H1 (cell line): ENCODE results near the gene HMGXB3. TPM values are rescaled to one million over a fixed set of nuclear protein-coding genes. Genes with fewer than 3 reads are reported as not detected.

Source experiments
- CTCF ChIA-PET: fragments of 300-600 bp; sonication (Branson Sonifier 250); formaldehyde crosslinking; loops from one replicate; lab custom pipeline; 2021; ENCODE audit not compliant: partially characterized antibody; lab: Charles Lee
- POLR2A ChIA-PET: fragments of 300-600 bp; sonication (Branson Sonifier 250); formaldehyde crosslinking; loops from one replicate; lab custom pipeline; 2021; ENCODE audit warnings: inconsistent platforms; ENCODE audit not compliant: partially characterized antibody; lab: Charles Lee
- DNase-seq, 2 experiments: peaks; one replicate each; pipeline versions ENCODE4 v3.0.0 to v3.0.0-alpha.2; 2010 to 2022; ENCODE audit warnings: low spot score in 2 of 2, low read depth in 1 of 2, mixed read lengths in 1 of 2
- FAIRE-seq: peaks from 2 replicates; lab custom pipeline; 2011; peaks lifted over from hg19 to GRCh38; lab: Jason Lieb, UNC
- H2AFZ ChIP-seq: 2 replicates; pipeline ENCODE4 v1.8.1; 2012; ENCODE audit warnings: low read length, inconsistent platforms
- H2AK5ac ChIP-seq: 2 replicates; pipeline ENCODE4 v1.6.1; 2013; ENCODE audit warnings: low read depth, low read length
- H2BK120ac ChIP-seq: replicated peaks from 2 replicates; pipeline ENCODE3; 2013; ENCODE audit warnings: low read depth, low read length, inconsistent platforms
- H2BK12ac ChIP-seq: 2 replicates; pipeline ENCODE4 v1.6.1; 2013; ENCODE audit warnings: low read depth, low read length
- H2BK15ac ChIP-seq: 2 replicates; pipeline ENCODE4 v1.6.1; 2013; ENCODE audit warnings: low read length
- H2BK20ac ChIP-seq: 2 replicates; pipeline ENCODE4 v1.6.1; 2013; ENCODE audit warnings: low read length
- H2BK5ac ChIP-seq: 2 replicates; pipeline ENCODE4 v1.6.1; 2013; ENCODE audit warnings: low read depth, low read length
- H3K14ac ChIP-seq: 2 replicates; pipeline ENCODE4 v1.6.1; 2013; ENCODE audit warnings: inconsistent platforms; ENCODE audit not compliant: insufficient read length
- H3K18ac ChIP-seq: 2 replicates; pipeline ENCODE4 v1.6.1; 2013; ENCODE audit warnings: low read length; ENCODE audit errors: extremely low read depth
- H3K23ac ChIP-seq: 2 replicates; pipeline ENCODE4 v1.6.1; 2013; ENCODE audit warnings: inconsistent platforms; ENCODE audit not compliant: insufficient read length
- H3K23me2 ChIP-seq: 2 replicates; pipeline ENCODE4 v1.6.1; 2013; ENCODE audit warnings: low read depth, low read length
- H3K27ac ChIP-seq: 2 replicates; pipeline ENCODE4 v1.6.1; 2011; ENCODE audit warnings: low read depth, low read length, inconsistent platforms
- H3K27me3 ChIP-seq, 4 experiments: replicated peaks in 1 of 4; 1 replicate in 1 of 4; 2 replicates in 3 of 4; pipeline versions ENCODE4 v1.6.1 to v1.8.1; 2011 to 2013; ENCODE audit warnings: low read length in 3 of 4, mild to moderate bottlenecking in 3 of 4, inconsistent platforms in 2 of 4, mixed read lengths in 2 of 4, moderate library complexity in 1 of 4; ENCODE audit not compliant: control insufficient read depth in 3 of 4, insufficient read depth in 3 of 4; ENCODE audit errors: extremely low read depth in 1 of 4
- H3K36me3 ChIP-seq, 4 experiments: 2 replicates each; pipeline versions ENCODE4 v1.6.1 to v1.8.1; 2011 to 2013; ENCODE audit warnings: mild to moderate bottlenecking in 4 of 4, low read length in 3 of 4, moderate library complexity in 2 of 4, control low read depth in 1 of 4, inconsistent platforms in 1 of 4; ENCODE audit not compliant: insufficient read depth in 4 of 4, control insufficient read depth in 2 of 4
- H3K4ac ChIP-seq: replicated peaks from 2 replicates; pipeline ENCODE3; 2013; ENCODE audit warnings: low read length, low read depth, mixed read lengths, inconsistent platforms; ENCODE audit not compliant: insufficient read length
- H3K4me1 ChIP-seq, 4 experiments: replicated peaks in 1 of 4; 1 replicate in 1 of 4; 2 replicates in 3 of 4; pipeline versions ENCODE4 v1.6.1 to v1.8.1; 2011 to 2013; ENCODE audit warnings: low read length in 3 of 4, inconsistent platforms in 2 of 4, mixed read lengths in 1 of 4; ENCODE audit not compliant: insufficient read depth in 4 of 4, control insufficient read depth in 3 of 4
- H3K4me2 ChIP-seq, 2 experiments: 2 replicates each; pipeline versions ENCODE4 v1.6.1 to v1.8.1; 2011 to 2013; ENCODE audit warnings: low read depth in 2 of 2, low read length in 2 of 2, control low read depth in 1 of 2, inconsistent platforms in 1 of 2, mild to moderate bottlenecking in 1 of 2; ENCODE audit not compliant: insufficient read depth in 1 of 2
- H3K4me3 ChIP-seq, 4 experiments: fragments of 200-600, 300-600 bp in 1 of 4; sonication (generic), shearing (Covaris generic), sonication (Bioruptor Twin) in 1 of 4; 2 replicates each; pipeline versions ENCODE4 v1.5.1 to v1.8.1; 2011 to 2016; ENCODE audit warnings: low read length in 4 of 4, low read depth in 3 of 4, control low read depth in 2 of 4, inconsistent platforms in 2 of 4, mild to moderate bottlenecking in 2 of 4, mixed read lengths in 1 of 4, moderate library complexity in 1 of 4; ENCODE audit not compliant: insufficient read depth in 2 of 4; ENCODE audit errors: extremely low read depth in 1 of 4
- H3K56ac ChIP-seq: replicated peaks from 2 replicates; pipeline ENCODE3; 2013; ENCODE audit warnings: low read depth, mild to moderate bottlenecking, mixed read lengths, low read length, inconsistent platforms; ENCODE audit not compliant: insufficient read length
- H3K79me1 ChIP-seq: 2 replicates; pipeline ENCODE4 v1.6.1; 2013; ENCODE audit warnings: low read depth, low read length, control low read depth
- H3K79me2 ChIP-seq, 2 experiments: 2 replicates each; pipeline versions ENCODE4 v1.6.1 to v1.8.1; 2012 to 2013; ENCODE audit warnings: low read length in 2 of 2, mild to moderate bottlenecking in 2 of 2, inconsistent platforms in 1 of 2; ENCODE audit not compliant: insufficient read depth in 2 of 2, control insufficient read depth in 1 of 2
- H3K9ac ChIP-seq, 4 experiments: replicated peaks in 1 of 4; 1 replicate in 1 of 4; 2 replicates in 3 of 4; pipeline versions ENCODE4 v1.6.1 to v1.8.1; 2011 to 2013; ENCODE audit warnings: low read depth in 3 of 4, low read length in 3 of 4, control low read depth in 2 of 4, mild to moderate bottlenecking in 2 of 4, moderate library complexity in 2 of 4, inconsistent platforms in 1 of 4; ENCODE audit errors: extremely low read depth in 1 of 4
- H3K9me3 ChIP-seq, 2 experiments: 2 replicates each; pipeline versions ENCODE4 v1.6.1 to v1.8.1; 2012 to 2013; ENCODE audit warnings: mild to moderate bottlenecking in 2 of 2, moderate library complexity in 2 of 2, control low read depth in 1 of 2, inconsistent platforms in 1 of 2, low read depth in 1 of 2, low read length in 1 of 2, mixed read lengths in 1 of 2; ENCODE audit not compliant: insufficient read depth in 2 of 2
- H4K20me1 ChIP-seq, 2 experiments: replicated peaks in 1 of 2; 2 replicates each; pipeline versions ENCODE3 to v1.8.1; 2011 to 2013; ENCODE audit warnings: inconsistent platforms in 2 of 2, low read length in 2 of 2, mild to moderate bottlenecking in 1 of 2; ENCODE audit not compliant: insufficient read depth in 2 of 2, control insufficient read depth in 1 of 2
- H4K5ac ChIP-seq: 2 replicates; pipeline ENCODE4 v1.6.1; 2013; ENCODE audit warnings: low read length, low read depth, mixed read lengths, inconsistent platforms; ENCODE audit not compliant: insufficient read length
- H4K8ac ChIP-seq: 2 replicates; pipeline ENCODE4 v1.8.0; 2013; ENCODE audit warnings: mild to moderate bottlenecking, moderate library complexity, low read length, inconsistent platforms; ENCODE audit not compliant: insufficient read depth; ENCODE audit errors: extremely low read depth
- H4K91ac ChIP-seq: replicated peaks from 2 replicates; pipeline ENCODE3; 2013; ENCODE audit warnings: low read length, mixed read lengths, inconsistent platforms; ENCODE audit not compliant: insufficient read length
- CEBPB ChIP-seq: IDR thresholded peaks from 2 replicates; pipeline ENCODE4 v1.6.1; 2012; ENCODE audit warnings: low read depth, low read length
- POLR2AphosphoS5 ChIP-seq: IDR thresholded peaks from 2 replicates; pipeline ENCODE4 v1.6.1; 2011; ENCODE audit warnings: low read depth, low read length
- POU5F1 ChIP-seq: IDR thresholded peaks from 2 replicates; pipeline ENCODE4 v1.6.1; 2011; ENCODE audit warnings: low read depth, mild to moderate bottlenecking, low read length, moderate library complexity
- SP2 ChIP-seq: IDR thresholded peaks from 2 replicates; pipeline ENCODE4 v1.6.1; 2012; ENCODE audit warnings: mild to moderate bottlenecking, low read length, inconsistent platforms
- SP4 ChIP-seq: IDR thresholded peaks from 2 replicates; pipeline ENCODE4 v1.6.1; 2012; ENCODE audit warnings: low read length, inconsistent platforms
- WGBS, 2 experiments: shearing (Covaris generic) in 1 of 2; methylation state at CpG; one replicate each; pipeline versions ENCODE4 v1.1.6 to v1.1.7; 2013 to 2015; ENCODE audit warnings: low lambda C conversion rate in 2 of 2, mixed read lengths in 2 of 2, inconsistent platforms in 1 of 2, low coverage in 1 of 2, missing lambda C conversion rate in 1 of 2; ENCODE audit not compliant: insufficient replicate concordance in 2 of 2, insufficient coverage in 1 of 2, insufficient read length in 1 of 2; ENCODE audit errors: extremely low coverage in 1 of 2, missing lambda C conversion rate in 1 of 2; 5-methylcytosine and 5-hydroxymethylcytosine counted together
- polyA plus RNA-seq, 7 experiments: library from polyadenylated mRNA; depleted of rRNA in 3 of 7; stranded (reverse) in 5 of 7; unstranded in 2 of 7; fragments of >200 nt in 5 of 7; fragments of 200-250 nt in 2 of 7; gene quantifications; 1 replicate in 5 of 7; 2 replicates in 1 of 7; 4 replicates in 1 of 7; pipeline versions ENCODE4 v1.2.1 to v1.2.3, GENCODE V29; 2011 to 2013; ENCODE audit warnings: missing spikeins in 2 of 7, mixed read lengths in 2 of 7
- total RNA-seq: library from RNA; stranded (reverse); fragmentation: NEBNext Ultra II Directional; extraction: Animal tissue kit (Norgen Biotek cat#: 25700); gene quantifications from 2 replicates; pipeline ENCODE4 v1.2.1, GENCODE V29; 2021

HMGXB3 gene
- total and polyA plus RNA-seq, 2 of the 8 experiments (the other 6 are each of a cell fraction or from before 2014, with no cell fraction given), result 26.8 to 28.0 TPM

GRCh38 chr5:150055326-150056074, 55.0 kb downstream of the HMGXB3 start:
- Histone ChIP-seq H3K79me1 (no peaks in the 10 kb centered on the region), H2BK120ac (no peak overlapping the region), H3K14ac (no peak overlapping the region), H3K4me3 (no peak overlapping the region), H3K9me3 (no peaks in the 10 kb centered on the region), H3K4me1 (peaks cover 0 to 6% (median 2%) of the 10 kb centered on the region in 4 experiments; a peak in 4 of 7 replicates), H3K9ac (no peak overlapping the region), H3K79me2 (no peaks in the 10 kb centered on the region), H2BK15ac (no peak overlapping the region), H2AK5ac (no peak overlapping the region), H3K27ac (no peak overlapping the region), H3K4me2 (no peak overlapping the region), H3K27me3 (no peaks in the 10 kb centered on the region; a peak in 2 of 7 replicates), H2AFZ (no peak overlapping the region), H4K8ac (no peak overlapping the region), H2BK12ac (no peak overlapping the region)
- FAIRE-seq (no peak), DNase-seq (no peak)
- POLR2A ChIA-PET, result interaction anchor here (1.5 kb wide), 1 partner anchor 25 kb away, joined by 3 read pairs; no protein-coding TSS in a partner anchor
- no peak for TF ChIP-seq POU5F1
- no peak for TF ChIP-seq SP4
- TF ChIP-seq POLR2AphosphoS5, result 0 out of 2 replicates have a peak, but pooled peaks have one; percentile 8
- no peak for TF ChIP-seq SP2
- TF ChIP-seq CEBPB, result no peak
- TF ChIP-seq, all 59 proteins: peak for 1
- Histone ChIP-seq H4K5ac (no peak overlapping the region), H3K56ac (no peak overlapping the region), H3K36me3 (peaks cover 14 to 30% (median 25%) of the 10 kb centered on the region in 4 experiments; a peak in 7 of 8 replicates), H4K20me1 (peaks cover 0 to 9% of the 10 kb centered on the region in 2 experiments), H3K4ac (no peak overlapping the region), H4K91ac (no peak overlapping the region), H3K23ac (no peak overlapping the region), H3K18ac (no peak overlapping the region), H2BK20ac (no peak overlapping the region), H3K23me2 (no peaks in the 10 kb centered on the region), H2BK5ac (no peak overlapping the region)
- WGBS, 2 experiments, result 91% methylated on average over 14 of the region's 14 CpGs; no CpG with 5 or more reads in 1 of the 2 experiments
- CTCF ChIA-PET, result interaction anchor here (0.9 to 1.3 kb wide), 5 partner anchors 12 to 94 kb away, joined by 3 to 4 read pairs (median 3); no protein-coding TSS in a partner anchor
